ENCODE data around the gene CATSPERB.
"Not testable (repeated sequence)": the region's sequence is repeated elsewhere in the genome, so short reads cannot be mapped to it uniquely, and the experiment has no call there.

CATSPERB gene, protein sequence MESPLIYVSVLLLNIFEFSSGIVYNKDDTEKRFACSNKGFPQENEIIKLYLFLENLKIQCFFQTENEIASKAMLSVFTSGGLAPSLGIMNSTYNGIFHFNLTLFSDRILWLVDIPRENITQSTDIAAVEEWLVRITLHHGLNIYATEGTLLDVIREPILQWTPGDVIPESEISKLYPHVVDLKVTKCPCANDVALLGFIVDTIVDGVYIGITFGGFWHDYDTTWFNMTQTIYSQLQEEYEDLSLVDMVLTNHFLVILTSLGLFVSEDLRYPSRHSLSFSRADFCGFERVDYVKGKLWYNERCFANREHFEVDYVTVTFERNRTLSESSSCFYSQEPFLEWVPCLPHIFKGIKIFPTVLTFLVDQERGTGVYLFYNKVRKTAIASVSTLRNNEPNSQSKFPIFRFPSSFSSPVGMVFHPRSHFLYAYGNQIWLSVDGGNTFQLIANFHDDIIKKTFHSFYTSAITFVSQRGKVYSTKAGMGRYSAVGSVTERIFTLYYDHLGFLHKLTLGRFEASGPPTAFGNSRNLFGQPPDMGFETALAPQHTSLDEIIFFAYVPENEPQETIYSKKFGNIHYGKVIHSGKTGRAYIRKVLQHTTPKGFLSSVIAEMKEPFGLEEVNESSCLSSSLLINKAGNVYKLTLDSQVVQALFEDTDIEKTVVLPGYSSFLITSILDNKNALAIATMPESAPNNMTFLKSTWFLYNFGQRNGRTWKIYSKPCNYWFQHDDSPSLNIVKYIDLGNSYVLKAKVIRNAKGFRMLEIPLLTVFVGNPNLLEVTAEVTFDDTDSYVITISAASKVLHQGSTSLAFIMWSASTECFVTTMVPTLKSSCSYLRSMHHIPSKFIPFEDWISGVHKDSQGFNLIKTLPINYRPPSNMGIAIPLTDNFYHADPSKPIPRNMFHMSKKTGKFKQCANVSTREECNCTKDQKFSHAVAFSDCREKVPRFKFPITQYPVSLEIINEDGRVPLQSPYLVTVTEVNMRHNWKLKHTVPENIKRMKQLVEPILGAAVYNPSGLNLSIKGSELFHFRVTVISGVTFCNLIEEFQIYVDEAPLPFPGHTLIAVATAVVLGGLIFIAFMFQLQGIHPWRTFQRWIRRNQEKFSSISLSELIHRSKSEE

DNA sequence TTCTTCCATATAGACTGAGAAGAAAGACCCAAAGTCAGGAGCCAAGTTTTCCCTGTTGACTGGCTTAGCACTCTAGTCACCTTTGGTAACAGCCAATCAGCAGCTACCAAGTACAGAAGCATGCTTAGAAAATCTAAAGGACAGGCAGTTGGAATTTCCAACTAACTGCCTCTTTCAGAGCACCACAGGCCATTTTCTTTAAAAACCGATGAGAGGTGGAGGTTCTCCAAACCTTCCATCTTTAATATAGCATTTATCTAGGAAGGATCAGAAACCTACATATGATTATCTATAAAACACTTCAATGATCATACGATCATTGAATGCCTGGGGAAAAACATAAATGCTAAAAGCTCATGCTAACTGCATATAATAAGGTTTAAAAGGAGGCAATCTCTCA is at the start of gene CATSPERB:
Gene CATSPERB (minus strand): TSS at position 101 of the 400 bp plus-strand sequence. CDS start 2,607 bp downstream, outside the sequence.
- DNase-seq (ENCODE audit: low spot score) = no peak

DNA sequence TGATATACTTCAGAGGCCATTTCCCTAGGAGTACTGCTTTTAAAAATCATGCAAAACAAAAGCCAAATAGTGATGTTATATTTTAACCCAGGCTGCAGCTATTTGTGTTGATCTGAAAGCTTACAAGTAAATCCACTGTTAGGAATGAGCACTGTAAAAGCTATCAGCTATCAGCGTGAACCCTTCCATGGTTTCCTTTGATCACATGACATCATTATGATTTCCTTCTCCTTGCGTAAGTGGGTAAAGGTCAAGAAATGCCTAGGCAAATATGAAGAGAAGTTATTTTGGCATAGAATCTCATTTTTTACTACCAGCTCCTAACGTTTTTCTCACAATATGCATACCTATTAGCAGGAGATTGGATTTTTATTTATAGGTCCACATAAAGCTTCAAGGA is 48.6 kb upstream of the CATSPERB start:
- DNase-seq (ENCODE audit: low spot score) = no peak

DNA sequence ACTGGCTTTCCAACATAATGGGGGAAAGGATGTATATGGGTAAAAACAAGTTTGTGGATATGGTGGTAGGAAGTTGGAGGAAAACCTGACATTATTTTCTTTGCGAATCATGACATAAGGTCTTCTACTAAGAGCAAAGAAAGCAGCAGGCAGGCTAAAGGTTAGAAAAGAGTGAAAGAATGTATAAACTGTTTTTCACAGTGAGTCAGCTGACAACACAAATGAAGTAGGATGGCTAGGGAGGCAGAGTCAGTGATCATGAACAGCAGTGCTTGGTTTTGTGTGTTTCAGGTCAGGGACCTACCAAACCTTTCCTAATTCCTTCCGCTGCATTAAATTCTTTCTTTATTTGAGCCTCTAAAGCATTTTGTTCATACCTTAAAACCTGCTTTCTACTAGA is 46.3 kb upstream of the CATSPERB start:
- no peak for DNase-seq (ENCODE audit: low spot score)

DNA sequence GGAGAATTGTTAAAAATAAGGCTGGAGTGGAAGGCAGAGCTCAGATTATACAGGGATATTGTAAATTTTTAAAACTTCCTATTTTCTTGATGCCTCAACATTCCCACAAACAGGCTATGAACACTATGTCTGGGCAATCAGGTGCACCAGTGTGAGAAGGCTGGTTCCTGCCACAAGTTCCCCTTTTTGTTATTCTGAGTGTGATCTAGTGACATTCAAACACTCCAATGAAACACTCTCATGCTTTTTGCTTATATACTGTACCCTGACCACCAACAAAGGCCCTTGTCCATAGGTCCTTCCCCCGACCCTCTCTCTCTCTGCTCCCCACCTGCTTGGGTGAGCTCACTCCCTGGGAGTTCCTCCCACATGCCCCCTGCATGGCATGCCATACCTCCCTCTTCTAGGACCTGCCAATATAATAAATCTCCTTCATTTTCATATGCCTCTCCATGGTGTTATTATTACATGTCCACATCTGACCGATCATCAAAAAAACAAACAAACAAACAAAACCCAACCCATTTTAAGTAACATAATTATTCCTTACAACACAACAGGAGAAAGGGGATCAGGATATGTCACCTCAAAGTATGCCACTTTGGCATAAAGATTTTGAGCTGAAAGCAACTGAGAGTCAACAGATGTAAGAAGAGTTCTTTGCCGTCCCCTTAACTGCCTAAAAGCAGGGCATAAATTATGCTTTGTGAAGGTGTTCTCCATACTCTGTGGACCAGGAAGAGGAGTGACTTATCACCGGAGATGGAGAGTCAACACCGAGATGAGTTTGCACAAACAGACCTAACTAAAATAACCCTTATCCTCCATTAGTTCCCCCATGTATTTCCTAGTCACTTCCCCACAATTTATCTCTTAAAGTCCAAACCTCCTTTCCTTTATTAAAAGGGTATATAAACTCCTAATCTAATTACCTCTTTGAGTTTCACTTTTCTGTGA is 42.5 kb upstream of the CATSPERB start:
- no peak for DNase-seq (ENCODE audit: low spot score)

DNA sequence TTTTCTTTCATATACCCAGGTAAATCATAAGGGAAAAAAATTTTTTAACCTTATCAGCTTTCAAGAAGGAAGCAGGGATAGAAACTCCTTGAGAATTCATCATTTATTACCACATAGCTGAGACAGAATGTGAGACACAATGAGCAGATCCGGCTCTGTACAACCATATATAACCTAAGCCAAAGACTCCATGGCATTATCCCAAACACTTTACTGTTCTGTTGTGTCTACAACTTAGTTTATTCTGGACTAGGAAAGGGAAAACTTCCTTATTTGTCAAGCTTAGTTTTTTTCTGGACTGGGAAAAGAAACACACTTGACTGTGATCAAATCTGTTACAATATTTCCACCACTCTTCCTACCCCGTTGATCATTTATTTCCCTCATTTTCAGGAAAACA is 38.3 kb upstream of the CATSPERB start:
- DNase-seq (ENCODE audit: low spot score) = no peak

GRCh38 chr14:91755570-91756295 is 23.8 kb upstream of the CATSPERB start:
- no peak for DNase-seq (ENCODE audit: low spot score)

DNA sequence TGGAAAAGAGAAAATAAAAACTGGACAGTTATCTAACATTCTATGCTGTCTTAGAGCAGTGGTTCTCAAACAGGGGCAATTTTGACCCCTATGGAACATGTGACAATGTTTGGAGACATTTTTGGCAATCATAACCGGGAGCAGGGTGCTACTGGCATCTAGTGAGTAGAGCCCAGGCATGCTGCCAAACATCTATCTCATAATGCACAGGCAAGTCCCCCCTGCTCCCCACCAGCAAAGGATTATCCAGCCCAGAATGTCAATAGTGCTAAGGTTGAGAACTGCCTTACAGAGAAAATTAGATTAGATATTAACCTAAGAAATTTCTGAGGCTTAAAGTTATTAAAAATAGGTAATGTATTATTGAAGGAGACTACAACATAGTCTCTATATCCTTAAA is 22.9 kb upstream of the CATSPERB start:
- no peak for DNase-seq (ENCODE audit: low spot score)

- no peak for DNase-seq (ENCODE audit: low spot score)
Measured at GRCh38 chr14:91754185-91754584, 22.3 kb upstream of the CATSPERB start.

DNA sequence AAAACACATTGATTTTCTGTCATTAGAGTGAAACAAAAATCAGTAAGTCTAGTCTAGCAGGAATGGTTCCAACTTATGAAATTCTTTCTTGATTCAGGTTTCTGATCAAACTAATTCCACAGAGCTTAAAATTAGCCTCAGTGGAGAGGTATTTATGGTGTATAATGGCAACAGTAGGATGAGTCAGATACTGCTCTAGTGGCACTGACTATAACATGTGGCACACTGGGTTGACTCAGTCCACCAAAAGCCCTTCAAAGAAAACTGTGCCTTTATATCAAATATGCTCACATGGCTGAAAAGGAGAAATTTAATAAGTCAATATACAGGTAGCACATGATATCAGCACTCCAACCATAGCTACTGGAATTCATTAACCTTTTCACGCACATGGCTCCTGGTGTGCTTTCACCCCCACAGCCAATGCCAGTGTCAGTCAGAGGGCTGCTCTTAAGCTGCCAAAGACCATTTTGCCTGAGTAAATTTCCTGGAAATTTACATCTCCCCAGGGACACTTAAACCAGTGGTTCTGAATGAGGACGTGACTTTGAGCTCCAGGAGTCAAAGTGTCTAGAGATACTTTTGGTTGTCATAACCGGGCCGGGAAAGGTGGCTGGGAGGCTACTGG is 21.7 kb upstream of the CATSPERB start:
- no peak for DNase-seq (ENCODE audit: low spot score)

DNA sequence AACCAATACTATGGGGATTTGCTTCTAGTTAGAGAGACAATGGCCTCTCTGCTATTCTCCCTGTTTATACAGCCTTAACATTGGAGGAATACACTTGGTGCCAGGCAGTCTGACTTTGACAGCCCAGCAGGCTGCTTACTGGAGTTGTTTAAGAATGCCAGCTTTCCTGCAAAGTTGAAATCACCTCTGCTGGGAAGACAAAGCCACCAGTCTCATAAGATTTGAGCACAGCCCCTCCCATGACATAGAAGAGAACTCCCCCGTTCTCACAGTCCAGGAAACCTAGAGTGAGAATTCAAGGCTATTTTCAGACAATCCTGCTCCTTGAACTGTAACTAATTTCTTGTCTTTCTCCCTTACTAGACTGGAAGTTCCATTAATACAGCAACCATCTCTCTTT is 21.1 kb upstream of the CATSPERB start:
- DNase-seq (ENCODE audit: low spot score) = no peak

GRCh38 chr14:91751719-91752118 is 19.8 kb upstream of the CATSPERB start:
- DNase-seq (ENCODE audit: low spot score) = no peak

GRCh38 chr14:91750634-91751198 is 18.8 kb upstream of the CATSPERB start:
- DNase-seq (ENCODE audit: low spot score) = no peak

DNA sequence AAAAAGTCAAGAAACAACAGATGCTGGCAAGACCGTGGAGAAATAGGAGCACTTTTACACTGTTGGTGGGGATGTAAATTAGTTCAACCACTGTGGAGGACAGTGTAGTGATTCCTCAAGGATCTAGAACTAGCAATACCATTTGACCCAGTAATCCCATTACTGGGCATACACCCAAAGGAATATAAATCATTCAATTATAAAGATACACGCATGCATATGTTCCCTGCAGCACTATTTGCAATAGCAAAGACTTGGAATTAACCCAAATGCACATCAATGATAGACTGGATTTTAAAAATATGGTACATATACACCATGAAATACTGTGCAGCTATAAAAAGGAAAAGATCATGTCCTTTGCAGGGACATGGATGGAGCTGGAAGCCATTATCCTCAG is 18.0 kb upstream of the CATSPERB start:
- no peak for DNase-seq (ENCODE audit: low spot score)

DNA sequence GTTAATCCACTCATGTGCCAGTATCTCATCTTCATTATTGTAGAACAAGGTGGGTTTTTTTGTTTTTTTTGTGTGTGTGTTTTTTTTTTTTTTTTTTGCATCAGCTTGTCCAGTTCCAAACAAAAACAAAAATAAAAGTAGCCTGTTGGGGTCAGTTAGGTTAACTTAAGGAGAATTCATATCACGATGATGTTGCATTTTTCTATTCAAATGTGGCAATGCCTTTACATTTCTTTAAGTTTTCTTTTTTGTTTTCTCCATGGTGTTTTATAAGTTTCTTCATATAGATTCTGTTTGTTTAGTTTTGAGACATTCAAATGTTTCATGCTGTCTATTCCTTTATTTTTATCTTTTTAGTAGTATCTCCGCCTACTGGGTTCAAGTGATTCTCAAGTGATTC is 16.2 kb upstream of the CATSPERB start:
- DNase-seq (ENCODE audit: low spot score) = no peak

- DNase-seq (ENCODE audit: low spot score) = no peak
Measured at GRCh38 chr14:91745344-91745743, 13.5 kb upstream of the CATSPERB start.

DNA sequence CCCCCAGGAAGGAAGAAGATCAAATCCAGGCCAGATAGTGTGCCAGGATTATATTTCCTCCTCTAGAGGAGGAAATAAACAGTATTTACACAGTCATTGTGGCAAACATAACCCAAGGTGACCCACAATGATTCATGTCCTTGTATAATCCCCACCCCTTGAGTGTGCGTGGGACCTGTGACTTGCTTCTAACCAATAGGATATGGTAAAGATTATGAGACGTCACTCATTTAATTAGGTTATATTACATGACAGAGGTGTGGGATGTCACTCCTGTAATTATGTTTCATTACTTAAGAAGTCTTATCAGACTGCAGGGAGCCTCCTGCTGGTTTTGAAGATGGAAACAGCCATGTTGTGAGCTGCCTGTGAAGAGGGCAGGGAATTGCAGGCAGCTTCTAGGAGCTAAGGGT is 12.2 kb upstream of the CATSPERB start:
- no peak for DNase-seq (ENCODE audit: low spot score)

- DNase-seq (ENCODE audit: low spot score) = no peak
Measured at GRCh38 chr14:91743305-91743653, 11.4 kb upstream of the CATSPERB start.

GRCh38 chr14:91742621-91743304 is 10.9 kb upstream of the CATSPERB start:
- DNase-seq (ENCODE audit: low spot score) = no peak

DNA sequence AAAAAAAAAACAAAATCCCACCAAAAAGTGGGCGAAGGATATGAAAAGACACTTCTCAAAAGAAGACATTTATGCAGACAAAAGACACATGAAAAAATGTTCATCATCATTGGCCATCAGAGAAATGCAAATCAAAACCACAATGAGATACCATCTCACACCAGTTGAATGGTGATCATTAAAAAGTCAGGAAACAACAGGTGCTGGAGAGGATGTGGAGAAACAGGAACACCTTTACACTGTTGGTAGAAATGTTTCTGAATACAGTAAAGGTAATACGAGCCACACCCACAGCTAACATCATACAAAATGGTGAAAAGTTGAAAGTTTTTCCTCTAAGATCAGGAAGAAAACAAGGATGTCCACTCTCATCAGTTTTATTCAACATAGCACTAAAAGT is 8.0 kb upstream of the CATSPERB start:
- DNase-seq (ENCODE audit: low spot score) = not testable (repeated sequence)
